GM18867 (cell line): ENCODE results near the gene TRAF3IP3.

Experiments used
- ATAC-seq: cut with Tn5 transposase; IDR thresholded peaks from one replicate; pipeline ENCODE4 v1.9.1; 2021; ENCODE audit warnings: mild to moderate bottlenecking, moderate library complexity; ENCODE audit not compliant: unreplicated experiment

The TRAF3IP3 gene

GRCh38 chr1:209823143-209824041, 67.5 kb downstream of the TRAF3IP3 start:
- peak; percentile 32 for ATAC-seq

- no peak for ATAC-seq
These were observed 70.0 kb downstream of the TRAF3IP3 start for GRCh38 chr1:209825591-209826434.

GRCh38 chr1:209827384-209828262, 71.8 kb downstream of the TRAF3IP3 start, which contains the start of gene UTP25:
UTP25 (plus strand) TSS chr1:209827972; CDS start chr1:209828064, 92 bp downstream.
- ATAC-seq = peak; percentile 91

DNA sequence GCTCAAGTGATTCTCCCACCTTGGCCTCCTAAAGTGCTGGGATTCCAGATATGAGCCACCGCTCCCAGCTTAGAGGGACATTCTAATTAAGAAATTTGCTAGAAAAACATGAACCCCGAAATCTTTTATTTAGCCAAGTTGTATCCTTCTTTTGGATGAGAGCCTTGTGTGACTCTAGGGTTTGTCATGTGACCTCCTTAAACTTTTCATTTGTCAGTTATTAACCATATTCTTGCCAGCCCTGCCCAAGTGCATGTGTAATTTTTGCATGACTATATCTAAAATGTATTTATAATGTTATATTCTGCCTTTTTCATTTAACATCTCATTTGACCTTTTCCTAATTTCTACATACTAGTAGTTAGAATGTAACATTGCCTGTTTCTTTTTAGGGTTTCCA, 73.9 kb downstream of the TRAF3IP3 start:
- ATAC-seq = no peak

DNA sequence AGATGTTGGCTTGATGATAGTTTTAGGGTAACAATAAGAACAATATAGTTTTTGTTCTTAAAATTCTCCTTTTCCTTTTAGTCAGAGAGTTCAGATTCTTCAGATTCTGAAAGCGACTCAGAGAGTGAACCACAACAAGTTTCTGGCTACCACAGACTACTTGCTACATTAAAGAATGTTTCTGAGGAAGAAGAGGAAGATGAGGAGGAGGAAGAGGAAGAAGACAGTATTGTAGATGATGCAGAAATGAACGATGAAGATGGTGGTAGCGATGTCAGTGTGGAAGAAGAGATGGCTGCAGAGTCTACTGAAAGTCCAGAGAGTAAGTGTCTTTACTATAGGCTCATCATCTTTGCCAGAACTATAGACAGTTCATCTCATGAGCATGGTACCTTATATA, 74.9 kb downstream of the TRAF3IP3 start:
- no peak for ATAC-seq

DNA sequence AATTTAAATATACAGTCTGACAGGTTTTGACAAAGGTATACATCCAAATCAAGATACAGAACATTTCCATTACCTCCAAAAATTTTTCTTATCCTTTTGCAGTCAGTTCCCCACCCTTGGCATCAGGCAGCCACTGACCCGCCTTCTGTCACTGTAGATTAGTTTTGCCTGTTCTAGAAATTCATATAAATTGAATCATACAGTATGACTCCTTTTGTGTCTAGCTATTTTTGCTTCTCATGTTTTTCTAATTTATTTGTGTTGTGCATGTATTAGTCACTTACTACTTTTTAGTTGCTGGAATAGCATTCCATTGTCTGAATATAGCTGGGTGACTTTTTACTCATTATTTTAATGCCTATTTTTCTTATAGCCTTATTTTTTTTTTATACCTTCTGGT, 75.8 kb downstream of the TRAF3IP3 start:
- ATAC-seq = no peak
